ENCODE results near the gene GNG7. TPM values are rescaled to one million over a fixed set of nuclear protein-coding genes. Genes with fewer than 3 reads are reported as not detected.

The GNG7 gene
- total RNA-seq, 1 experiment from 2014 or later, result 9.6 TPM

- DNase-seq (ENCODE audit: low spot score), result no peak
- peaks cover 7% of the 10 kb centered on the region for H3K36me3 Mint-ChIP-seq
- H3K4me1 Mint-ChIP-seq, result peaks cover 14% of the 10 kb centered on the region
- H3K4me3 Mint-ChIP-seq, result peak overlapping the region; percentile 65
- CTCF ChIA-PET, result interaction anchor here (0.6 to 5.6 kb wide), 16 partner anchors 12 to 185 kb away, joined by 3 to 110 read pairs (median 11); partner anchors contain the start of gene GADD45B
- no peak for TF ChIP-seq ATF1 (CRISPR knock-in tag; IDR thresholded peaks at IDR 0.05)
- no peak for TF ChIP-seq MAX (CRISPR knock-in tag; IDR thresholded peaks at IDR 0.05)
- TF ChIP-seq, protein P1, sequence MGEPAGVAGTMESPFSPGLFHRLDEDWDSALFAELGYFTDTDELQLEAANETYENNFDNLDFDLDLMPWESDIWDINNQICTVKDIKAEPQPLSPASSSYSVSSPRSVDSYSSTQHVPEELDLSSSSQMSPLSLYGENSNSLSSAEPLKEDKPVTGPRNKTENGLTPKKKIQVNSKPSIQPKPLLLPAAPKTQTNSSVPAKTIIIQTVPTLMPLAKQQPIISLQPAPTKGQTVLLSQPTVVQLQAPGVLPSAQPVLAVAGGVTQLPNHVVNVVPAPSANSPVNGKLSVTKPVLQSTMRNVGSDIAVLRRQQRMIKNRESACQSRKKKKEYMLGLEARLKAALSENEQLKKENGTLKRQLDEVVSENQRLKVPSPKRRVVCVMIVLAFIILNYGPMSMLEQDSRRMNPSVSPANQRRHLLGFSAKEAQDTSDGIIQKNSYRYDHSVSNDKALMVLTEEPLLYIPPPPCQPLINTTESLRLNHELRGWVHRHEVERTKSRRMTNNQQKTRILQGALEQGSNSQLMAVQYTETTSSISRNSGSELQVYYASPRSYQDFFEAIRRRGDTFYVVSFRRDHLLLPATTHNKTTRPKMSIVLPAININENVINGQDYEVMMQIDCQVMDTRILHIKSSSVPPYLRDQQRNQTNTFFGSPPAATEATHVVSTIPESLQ (CRISPR knock-in tag; IDR thresholded peaks at IDR 0.05), result no peak
- no peak for TF ChIP-seq SOX15 (CRISPR knock-in tag; IDR thresholded peaks at IDR 0.05)
- TF ChIP-seq ZNF425 (CRISPR knock-in tag; conservative IDR thresholded peaks at IDR 0.05), result no peak
- TF ChIP-seq ZNF121 (CRISPR knock-in tag; IDR thresholded peaks at IDR 0.05), result no peak
- no peak for TF ChIP-seq MXD4 (CRISPR knock-in tag; IDR thresholded peaks at IDR 0.05; ENCODE audit: borderline replicate concordance)
- no peak for TF ChIP-seq ZNF512 (CRISPR knock-in tag; IDR thresholded peaks at IDR 0.05; ENCODE audit: borderline replicate concordance)
- TF ChIP-seq JAZF1 (CRISPR knock-in tag; IDR thresholded peaks at IDR 0.05), result no peak
- no peak for TF ChIP-seq RORB (CRISPR knock-in tag; IDR thresholded peaks at IDR 0.05)
- no peak for TF ChIP-seq HMGA2 (CRISPR knock-in tag; IDR thresholded peaks at IDR 0.05)
- TF ChIP-seq CREB1 (CRISPR knock-in tag; IDR thresholded peaks at IDR 0.05), result no peak
- TF ChIP-seq NR2C2 (CRISPR knock-in tag; IDR thresholded peaks at IDR 0.05), result no peak
- TF ChIP-seq PRRX2 (CRISPR knock-in tag; IDR thresholded peaks at IDR 0.05), result no peak
- peaks cover 4% of the 10 kb centered on the region; the same call in 1 of the 2 replicates for H3K27me3 Mint-ChIP-seq (ENCODE audit: low read depth)
- ATAC-seq, result no peak
- H3K27ac Mint-ChIP-seq, result no peak overlapping the region
- POLR2A ChIA-PET, result interaction anchor here (1.2 to 4.3 kb wide), 5 partner anchors 22 to 108 kb away, joined by 3 to 52 read pairs (median 7); partner anchors contain the start of gene GADD45B
- peaks cover 19% of the 10 kb centered on the region for H3K9me3 Mint-ChIP-seq
These were observed 124.7 kb downstream of the GNG7 start for GRCh38 chr19:2577722-2578335.

DNA sequence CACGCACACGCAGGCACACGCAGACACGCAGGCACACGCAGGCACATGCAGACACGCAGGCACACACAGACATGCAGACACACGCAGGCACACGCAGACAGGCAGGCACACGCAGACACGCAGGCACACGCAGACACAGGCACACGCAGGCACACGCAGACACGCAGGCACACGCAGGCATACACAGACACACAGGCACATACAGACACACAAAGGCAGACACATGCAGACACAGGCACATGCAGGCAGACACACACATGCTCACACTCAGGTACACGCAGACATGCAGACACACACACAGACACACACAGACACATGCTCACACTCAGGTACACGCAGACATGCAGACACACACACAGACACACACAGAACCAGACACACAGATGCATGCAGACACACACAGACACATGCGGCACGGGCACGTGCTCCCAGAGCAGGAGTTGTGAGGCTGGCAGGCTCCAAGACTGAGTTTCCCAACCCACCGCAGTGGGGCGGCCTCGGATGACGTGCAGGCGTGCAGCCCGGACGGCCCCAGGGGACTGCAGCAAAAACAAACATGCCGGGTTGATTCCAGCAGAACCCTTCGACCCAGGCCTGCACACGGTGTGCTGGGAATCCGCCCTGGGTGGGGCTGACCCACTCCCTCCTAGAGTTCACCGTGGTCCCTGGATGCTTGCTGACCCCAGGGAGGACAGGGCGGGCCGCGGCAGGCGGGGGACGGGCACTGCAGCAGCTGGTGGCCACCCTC is 126.6 kb downstream of the GNG7 start:
- 0 out of 2 replicates have a peak overlapping the region, but pooled peaks have one; percentile 52 for H3K27ac Mint-ChIP-seq
- ChIA-PET CTCF (no interaction called here), POLR2A (no interaction called here)
- no peak overlapping the region for H3K4me3 Mint-ChIP-seq
- no peaks in the 10 kb centered on the region; the same call in 1 of the 2 replicates for H3K27me3 Mint-ChIP-seq (ENCODE audit: low read depth)
- H3K4me1 Mint-ChIP-seq, result peaks cover 9% of the 10 kb centered on the region
- TF ChIP-seq TCF7 (CRISPR knock-in tag; IDR thresholded peaks at IDR 0.05; ENCODE audit: low read depth), result peak; percentile 85; the same call in 1 of the 2 replicates
- TF ChIP-seq, protein P2, sequence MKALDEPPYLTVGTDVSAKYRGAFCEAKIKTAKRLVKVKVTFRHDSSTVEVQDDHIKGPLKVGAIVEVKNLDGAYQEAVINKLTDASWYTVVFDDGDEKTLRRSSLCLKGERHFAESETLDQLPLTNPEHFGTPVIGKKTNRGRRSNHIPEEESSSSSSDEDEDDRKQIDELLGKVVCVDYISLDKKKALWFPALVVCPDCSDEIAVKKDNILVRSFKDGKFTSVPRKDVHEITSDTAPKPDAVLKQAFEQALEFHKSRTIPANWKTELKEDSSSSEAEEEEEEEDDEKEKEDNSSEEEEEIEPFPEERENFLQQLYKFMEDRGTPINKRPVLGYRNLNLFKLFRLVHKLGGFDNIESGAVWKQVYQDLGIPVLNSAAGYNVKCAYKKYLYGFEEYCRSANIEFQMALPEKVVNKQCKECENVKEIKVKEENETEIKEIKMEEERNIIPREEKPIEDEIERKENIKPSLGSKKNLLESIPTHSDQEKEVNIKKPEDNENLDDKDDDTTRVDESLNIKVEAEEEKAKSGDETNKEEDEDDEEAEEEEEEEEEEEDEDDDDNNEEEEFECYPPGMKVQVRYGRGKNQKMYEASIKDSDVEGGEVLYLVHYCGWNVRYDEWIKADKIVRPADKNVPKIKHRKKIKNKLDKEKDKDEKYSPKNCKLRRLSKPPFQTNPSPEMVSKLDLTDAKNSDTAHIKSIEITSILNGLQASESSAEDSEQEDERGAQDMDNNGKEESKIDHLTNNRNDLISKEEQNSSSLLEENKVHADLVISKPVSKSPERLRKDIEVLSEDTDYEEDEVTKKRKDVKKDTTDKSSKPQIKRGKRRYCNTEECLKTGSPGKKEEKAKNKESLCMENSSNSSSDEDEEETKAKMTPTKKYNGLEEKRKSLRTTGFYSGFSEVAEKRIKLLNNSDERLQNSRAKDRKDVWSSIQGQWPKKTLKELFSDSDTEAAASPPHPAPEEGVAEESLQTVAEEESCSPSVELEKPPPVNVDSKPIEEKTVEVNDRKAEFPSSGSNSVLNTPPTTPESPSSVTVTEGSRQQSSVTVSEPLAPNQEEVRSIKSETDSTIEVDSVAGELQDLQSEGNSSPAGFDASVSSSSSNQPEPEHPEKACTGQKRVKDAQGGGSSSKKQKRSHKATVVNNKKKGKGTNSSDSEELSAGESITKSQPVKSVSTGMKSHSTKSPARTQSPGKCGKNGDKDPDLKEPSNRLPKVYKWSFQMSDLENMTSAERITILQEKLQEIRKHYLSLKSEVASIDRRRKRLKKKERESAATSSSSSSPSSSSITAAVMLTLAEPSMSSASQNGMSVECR (CRISPR knock-in tag; IDR thresholded peaks at IDR 0.05; ENCODE audit: borderline replicate concordance), result no peak
- no peak for TF ChIP-seq ZNF396 (CRISPR knock-in tag; IDR thresholded peaks at IDR 0.05; ENCODE audit: borderline replicate concordance)
- peak; percentile 58; the same call in 1 of the 2 replicates for TF ChIP-seq GABPB1 (CRISPR knock-in tag; IDR thresholded peaks at IDR 0.05)
- no peak for ATAC-seq
- peaks cover 10% of the 10 kb centered on the region for H3K9me3 Mint-ChIP-seq
- DNase-seq (ENCODE audit: low spot score), result no peak
- H3K36me3 Mint-ChIP-seq, result no peaks in the 10 kb centered on the region

Measured in WTC11 (cell line).